Suppressor macrophage (primary cell): ENCODE measurements around the gene DLX4.

ENCODE experiments used
- DNase-seq, 4 experiments: peaks; one replicate each; pipeline ENCODE4 v3.0.0-alpha.2; 2020 to 2022
- total RNA-seq, 17 experiments: gene quantifications; one replicate each; lab custom pipeline; 2026; ENCODE audit warnings: mixed read lengths in 6 of 17, inconsistent platforms in 3 of 17; lab: John Stamatoyannopoulos, UW

The DLX4 gene, protein sequence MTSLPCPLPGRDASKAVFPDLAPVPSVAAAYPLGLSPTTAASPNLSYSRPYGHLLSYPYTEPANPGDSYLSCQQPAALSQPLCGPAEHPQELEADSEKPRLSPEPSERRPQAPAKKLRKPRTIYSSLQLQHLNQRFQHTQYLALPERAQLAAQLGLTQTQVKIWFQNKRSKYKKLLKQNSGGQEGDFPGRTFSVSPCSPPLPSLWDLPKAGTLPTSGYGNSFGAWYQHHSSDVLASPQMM
- 0 to 1.9 (median 0) reads per million in 17 experiments for total RNA-seq

DNA sequence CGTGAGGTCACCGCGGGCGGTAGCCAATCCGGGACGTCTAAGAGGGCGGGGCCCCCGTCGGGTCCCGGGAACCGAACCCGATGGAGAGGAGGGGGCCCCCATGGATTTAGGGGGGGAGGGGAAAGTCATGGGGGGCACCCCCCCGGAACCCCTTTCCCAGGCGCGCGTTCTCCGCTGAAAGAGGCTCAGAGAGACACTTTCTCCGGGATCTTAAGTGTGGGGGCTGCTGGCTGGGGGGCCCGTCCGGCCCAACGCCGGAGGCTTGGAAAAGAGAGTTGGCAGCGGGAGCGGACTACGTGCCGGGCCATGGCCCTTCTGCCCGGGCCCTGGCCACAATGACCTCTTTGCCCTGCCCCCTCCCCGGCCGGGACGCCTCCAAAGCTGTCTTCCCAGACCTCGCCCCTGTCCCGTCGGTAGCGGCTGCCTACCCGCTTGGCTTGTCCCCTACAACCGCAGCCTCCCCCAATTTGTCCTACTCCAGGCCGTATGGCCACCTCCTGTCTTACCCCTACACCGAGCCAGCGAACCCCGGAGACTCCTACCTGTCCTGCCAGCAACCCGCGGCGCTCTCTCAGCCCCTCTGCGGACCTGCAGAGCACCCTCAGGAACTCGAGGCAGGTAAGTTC, at the start of gene DLX4:
TSS of gene DLX4 (plus strand) at position 57 of the 626 bp plus-strand sequence. CDS start at position 336, 279 bp downstream.
- peak in 2 of 4 experiments; percentile 32 to 58 for DNase-seq

DNA sequence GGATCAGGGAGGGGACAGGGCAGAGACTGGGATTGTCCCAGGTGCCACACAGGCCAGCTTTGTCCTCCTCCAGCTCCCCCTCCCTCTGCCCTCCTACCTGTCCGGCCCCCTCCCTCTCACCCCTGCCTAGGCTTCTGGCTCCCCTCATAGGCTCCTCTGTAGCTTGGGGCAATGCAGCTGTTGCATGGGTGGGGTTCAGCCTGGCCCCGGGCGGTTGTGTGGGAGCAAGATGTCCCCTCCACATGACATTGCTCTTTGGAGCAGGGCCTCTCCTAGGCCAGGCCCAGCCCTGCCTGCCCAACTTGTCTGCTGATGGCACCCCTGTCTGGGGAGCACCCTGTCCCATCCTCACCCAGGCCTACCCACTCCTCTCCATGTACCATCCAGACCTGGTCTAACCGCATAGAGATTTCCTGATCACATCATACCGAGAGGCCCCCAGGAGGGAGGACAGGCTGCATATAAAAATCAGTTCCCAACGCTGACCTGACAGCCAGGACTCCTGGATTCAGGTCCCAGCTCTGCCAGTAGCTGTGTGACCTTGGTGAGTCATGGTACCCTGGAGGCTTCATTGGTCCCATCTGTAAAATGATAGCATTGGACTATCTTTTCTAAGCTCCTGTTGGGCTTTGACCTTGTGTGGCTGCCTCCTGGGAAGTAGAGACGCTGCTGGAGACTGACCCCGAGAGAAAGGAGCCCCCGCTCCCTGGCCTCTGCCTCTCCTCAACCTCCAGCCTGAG, 48.8 kb upstream of the DLX4 start:
- no peak for DNase-seq

DNA sequence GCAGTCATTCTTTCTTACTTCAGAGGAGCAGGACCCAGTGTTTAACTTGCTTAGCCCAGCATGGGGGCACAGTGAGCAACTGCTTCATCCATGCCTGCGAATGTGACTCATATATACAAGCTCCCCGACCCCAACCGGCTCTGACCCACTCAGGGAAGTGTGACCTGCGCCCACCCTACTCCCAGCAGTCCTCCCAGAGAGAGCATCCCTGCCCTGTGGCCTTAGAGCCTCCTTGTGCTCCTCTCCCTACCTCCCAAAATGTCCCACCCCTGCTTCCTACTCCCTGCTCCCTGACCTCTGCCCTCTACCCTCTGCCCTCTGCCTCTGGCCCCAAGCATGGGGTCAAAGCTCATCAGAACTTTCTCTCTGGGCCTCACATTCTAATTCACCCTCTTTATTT, 46.9 kb upstream of the DLX4 start:
- no peak for DNase-seq

DNA sequence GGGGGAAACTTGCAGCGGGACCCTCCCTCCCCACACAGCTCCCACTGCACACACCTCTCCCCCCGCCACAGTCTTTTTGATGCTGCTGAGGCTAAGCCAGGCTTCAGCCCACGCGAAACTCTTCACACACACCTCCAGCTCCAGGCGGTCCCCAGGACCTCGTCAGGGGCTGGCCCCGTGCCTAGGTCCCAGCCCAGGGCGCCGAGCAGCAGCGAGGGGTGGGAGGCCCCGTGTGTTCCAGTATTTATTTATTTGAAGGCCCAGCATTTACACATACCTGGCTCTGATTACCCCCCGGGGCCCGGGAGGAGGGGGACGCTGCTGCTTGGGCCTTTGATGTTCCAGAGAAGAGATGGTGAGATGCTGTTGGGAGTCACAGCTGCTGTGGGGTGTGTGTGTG, 44.9 kb upstream of the DLX4 start:
- no peak for DNase-seq

DNA sequence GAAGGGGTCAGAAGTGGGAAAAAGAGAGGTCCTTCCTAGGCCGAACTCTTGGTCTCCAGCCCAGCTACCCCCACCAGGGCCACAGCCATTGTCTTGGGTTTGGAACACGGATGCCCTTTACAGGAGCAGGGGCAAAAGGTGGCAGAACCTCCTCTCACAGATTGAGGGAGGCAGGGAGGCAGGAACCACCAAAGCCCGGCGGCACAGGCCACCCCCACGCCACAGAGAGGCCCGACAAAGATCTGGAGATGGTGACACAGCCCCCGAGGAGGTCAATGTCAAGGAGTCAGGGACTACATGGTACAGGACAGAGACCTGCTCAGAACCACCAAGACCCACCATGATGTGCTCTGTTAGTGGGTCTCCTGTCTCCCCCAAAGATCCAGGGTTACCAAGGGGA, 44.4 kb upstream of the DLX4 start:
- no peak for DNase-seq

DNA sequence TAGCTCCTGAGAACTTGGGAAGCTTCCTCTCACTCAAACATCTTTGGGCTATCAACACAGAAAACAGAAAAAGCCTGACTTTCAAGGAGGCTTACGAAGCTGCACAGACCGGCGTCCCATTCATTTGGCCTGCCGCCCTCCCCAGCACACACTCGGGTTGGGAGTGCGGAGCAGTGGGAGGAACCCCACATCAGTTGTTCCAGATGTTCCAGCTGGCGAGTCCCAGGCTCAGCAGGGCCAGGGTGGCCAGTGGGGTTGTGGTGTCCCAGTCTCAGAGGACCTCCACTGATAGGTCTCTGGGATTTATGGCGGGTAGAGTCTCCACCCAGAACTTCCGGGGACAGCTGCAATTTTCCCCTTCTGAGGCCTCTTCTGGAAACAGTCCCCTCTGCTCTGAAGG, 43.1 kb upstream of the DLX4 start:
- no peak for DNase-seq

DNA sequence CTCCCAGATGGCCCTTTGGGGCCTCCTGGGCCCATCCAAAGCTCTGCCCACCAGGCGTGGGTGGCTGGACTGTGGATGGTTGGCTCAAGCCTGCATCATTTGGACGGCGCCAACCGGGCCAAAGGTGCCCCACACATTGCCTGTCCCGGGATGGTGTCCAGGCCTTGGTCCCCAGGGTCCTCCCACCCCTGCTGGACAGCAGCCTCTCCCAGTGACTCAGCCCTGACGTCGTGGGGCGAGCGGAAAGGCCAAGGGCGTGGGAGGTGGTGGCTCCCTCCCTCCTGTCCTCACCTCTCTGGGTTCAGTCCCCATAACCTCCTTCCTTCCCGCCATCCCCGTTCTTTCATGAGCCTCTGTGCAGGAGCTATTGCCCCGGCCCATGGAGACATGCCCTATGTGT, 42.1 kb upstream of the DLX4 start:
- DNase-seq: no peak

- no peak for DNase-seq
Measured at GRCh38 chr17:49928126-49928800, 40.7 kb upstream of the DLX4 start.

DNA sequence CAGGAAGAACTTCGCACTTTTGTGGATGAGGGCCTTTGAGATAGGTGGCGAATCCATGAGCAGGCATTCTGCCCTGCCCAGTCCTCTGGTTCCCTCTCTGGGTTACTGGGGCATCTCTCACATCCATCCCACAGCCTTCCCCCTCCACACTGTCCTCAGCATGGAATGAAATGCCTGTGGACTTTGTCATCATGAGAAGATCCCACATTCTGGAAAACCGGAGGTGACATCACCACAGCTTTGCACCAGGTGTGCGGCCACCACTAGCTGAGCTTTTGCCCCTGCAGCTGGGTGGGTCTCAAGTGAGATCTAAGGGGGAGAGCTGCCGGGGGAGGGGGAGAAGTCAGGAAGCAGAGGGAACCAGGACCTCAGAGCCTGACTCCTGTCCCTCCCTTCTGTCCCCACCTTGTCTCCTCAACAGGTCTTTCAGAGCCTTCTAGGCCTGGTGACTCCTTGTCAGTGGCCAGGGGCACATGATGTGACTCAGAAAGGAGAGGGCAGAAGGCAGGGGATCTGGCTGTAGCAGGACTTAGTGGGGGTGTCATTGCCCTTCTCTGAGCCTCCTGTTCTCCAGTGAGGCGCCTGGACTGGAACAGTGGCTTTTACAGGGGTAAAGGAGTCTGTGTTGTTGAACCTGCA, 40.0 kb upstream of the DLX4 start:
- DNase-seq: no peak

GRCh38 chr17:49930880-49931279, 38.1 kb upstream of the DLX4 start:
- DNase-seq: no peak

GRCh38 chr17:49931416-49932137, 37.4 kb upstream of the DLX4 start:
- DNase-seq: no peak

- DNase-seq: no peak
Measured at GRCh38 chr17:49932138-49932723, 36.8 kb upstream of the DLX4 start.

DNA sequence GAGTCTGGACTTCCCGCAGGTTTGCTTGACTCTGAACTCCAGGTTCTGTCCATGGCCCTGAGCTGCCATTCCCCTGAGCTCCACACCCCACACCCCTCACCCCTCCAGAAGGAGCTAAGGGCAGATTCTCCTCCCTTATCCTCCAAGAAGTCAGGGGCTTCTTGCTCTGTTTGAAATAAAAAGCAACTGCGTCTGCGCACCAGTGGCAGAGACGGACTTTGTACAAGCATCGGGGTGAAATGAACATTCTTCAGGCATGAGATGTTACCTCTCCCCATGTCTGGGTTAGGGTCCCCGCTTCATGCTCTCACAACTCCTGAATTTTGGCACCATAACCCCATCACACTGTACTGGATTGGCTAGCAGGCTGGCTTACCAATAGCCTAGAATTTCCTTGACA, 36.1 kb upstream of the DLX4 start:
- no peak for DNase-seq

- no peak for DNase-seq
Measured at GRCh38 chr17:49935526-49936210, 33.3 kb upstream of the DLX4 start.

- DNase-seq: peak; percentile 14 to 53 (median 47)
Measured at GRCh38 chr17:49936386-49936785, 32.6 kb upstream of the DLX4 start.

- DNase-seq: peak in 3 of 4 experiments; percentile 52 to 57 (median 56)
Measured at GRCh38 chr17:49939318-49939717, 29.7 kb upstream of the DLX4 start.

GRCh38 chr17:49941427-49941826, 27.6 kb upstream of the DLX4 start:
- no peak for DNase-seq

- no peak for DNase-seq
Measured at GRCh38 chr17:49942947-49943346, 26.0 kb upstream of the DLX4 start.

DNA sequence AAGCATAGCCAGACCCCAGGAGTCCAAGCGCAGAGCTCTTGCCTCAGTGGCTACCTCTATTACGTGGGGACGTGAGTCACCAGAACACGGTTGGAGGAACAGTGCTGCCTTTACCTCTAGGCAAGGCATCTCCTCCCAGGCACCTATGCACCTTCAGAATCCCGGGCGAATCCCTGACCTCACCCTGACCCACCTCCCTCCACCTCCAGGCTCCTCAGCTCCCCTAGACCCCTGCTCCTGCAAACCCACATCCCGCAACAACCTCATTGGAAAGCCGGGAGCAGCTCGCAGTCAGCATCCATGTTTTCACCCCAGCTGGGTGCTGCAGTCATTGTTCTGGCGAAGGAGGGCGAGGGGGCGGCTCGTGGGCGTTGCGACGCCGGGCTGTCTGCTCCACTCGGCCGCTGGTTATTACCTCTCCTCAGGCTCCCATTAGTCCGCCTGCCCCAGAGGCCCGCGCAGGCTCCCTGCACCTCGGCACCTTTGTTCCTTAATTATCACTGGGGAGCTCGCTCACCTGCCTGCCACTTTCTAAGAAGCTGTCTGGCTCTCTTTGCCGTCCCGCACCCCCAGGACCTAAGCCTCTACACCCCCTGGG, 24.6 kb upstream of the DLX4 start:
- no peak for DNase-seq

DNA sequence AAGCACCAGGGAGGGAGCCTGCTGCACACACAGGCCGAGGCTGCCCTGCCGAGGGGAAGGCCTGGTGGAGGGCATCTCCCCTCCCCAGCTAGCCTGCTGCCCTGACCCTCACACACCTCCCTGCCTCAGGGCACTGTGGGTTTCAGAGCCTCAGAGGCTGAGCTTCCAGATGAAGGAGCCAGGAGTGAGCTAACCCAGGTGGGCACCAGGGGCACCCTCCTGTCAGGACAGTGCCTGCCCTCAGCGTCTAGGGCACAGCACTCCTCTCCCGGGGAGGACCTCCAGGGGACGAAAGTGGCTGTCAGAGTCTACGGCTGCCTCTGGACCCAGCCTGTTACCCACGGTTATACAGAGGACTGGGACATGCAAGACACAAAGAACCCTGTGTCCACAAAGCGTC, 22.8 kb upstream of the DLX4 start:
- DNase-seq: no peak
